Measurements from ENCODE around the gene HTN3.
"Not testable (repeated sequence)": the region's sequence is repeated elsewhere in the genome, so short reads cannot be mapped to it uniquely, and the experiment has no call there.

HTN3 gene

DNA sequence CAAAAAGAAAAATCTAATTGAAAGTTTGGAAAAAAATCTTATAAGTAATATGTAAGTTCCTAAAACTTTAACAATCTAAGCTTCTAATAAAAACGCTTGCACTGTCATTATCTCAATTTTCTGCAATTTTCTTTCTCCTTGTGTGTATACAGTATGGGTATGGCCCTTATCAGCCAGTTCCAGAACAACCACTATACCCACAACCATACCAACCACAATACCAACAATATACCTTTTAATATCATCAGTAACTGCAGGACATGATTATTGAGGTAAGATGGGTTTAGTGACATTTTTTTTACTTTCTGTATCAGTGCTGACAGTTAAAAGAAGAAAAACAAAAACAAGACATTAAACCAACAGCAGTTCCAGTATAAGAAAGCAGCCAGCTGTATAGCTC, 27.5 kb upstream of the HTN3 start:
- H3K4me3 ChIP-seq (ENCODE audit: low read depth, low read length): no peak overlapping the region
- no peak for TF ChIP-seq CTCF (conservative IDR thresholded peaks at IDR 0.05; ENCODE audit: low read depth, low read length)
- no peak for DNase-seq (ENCODE audit: low read depth)

DNA sequence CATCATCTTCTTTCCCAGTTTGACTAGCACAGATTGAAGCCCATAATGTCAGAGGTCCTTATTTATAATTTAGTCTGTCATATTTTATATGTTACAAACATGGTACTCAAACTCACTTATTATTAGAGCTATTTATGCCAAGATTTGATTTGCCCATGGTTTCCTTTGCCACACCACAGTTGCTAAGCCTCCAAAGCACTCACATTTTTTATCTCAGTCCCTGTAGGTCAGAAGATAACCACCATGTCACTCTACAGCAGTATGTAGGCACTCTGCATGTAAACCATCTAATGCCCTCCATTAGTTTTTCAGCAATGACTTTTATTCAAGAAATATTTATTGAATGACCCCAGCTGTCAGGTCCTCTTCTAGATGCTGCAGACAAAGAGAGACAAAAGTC, 25.8 kb upstream of the HTN3 start:
- no peak for TF ChIP-seq CTCF (conservative IDR thresholded peaks at IDR 0.05; ENCODE audit: low read depth, low read length)
- H3K4me3 ChIP-seq (ENCODE audit: low read depth, low read length): no peak overlapping the region
- DNase-seq (ENCODE audit: low read depth): no peak

DNA sequence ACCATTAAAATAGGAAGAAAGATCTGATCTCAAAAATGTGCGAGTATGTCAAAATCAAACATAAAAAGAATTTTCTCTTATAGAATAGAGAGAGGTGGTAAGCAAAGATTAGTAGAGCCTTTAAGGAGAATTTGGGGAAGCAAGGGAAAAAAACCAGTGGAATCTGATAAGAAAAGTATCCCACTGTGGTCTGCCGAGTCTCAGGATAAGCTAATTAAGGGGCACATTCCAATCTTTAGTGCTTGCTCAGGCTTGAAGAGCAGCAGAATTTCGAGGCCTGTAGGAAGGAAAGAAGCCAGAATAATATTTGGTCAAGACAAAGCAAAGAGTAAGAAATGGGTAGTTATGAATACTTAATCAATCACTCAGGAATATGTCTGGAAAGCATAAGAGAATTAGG, 19.5 kb upstream of the HTN3 start:
- H3K4me3 ChIP-seq (ENCODE audit: low read depth, low read length): no peak overlapping the region
- DNase-seq (ENCODE audit: low read depth): no peak

DNA sequence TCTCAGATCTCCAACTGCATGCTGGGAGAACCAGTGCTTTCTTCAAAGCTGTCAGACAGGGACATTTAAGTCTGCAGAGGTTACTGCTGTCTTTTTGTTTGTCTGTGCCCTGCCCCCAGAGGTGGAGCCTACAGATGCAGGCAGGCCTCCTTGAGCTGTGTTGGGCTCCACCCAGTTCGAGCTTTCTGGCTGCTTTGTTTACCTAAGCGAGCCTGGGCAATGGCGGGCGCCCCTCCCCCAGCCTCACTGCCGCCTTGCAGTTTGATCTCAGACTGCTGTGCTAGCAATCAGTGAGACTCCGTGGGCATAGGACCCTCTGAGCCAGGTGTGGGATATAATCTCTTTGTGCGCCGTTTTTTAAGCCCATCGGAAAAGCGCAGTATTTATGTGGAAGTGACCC, 9.3 kb upstream of the HTN3 start:
- H3K4me3 ChIP-seq (ENCODE audit: low read depth, low read length); DNase-seq (ENCODE audit: low read depth): not testable (repeated sequence)

More for the DNA sequence above, 19.5 kb upstream of the HTN3 start:
- TF ChIP-seq CTCF (conservative IDR thresholded peaks at IDR 0.05; ENCODE audit: low read depth, low read length): no peak

GRCh38 chr4:70023218-70023617, 5.0 kb upstream of the HTN3 start:
- no peak overlapping the region for H3K4me3 ChIP-seq (ENCODE audit: low read depth, low read length)
- TF ChIP-seq CTCF (conservative IDR thresholded peaks at IDR 0.05; ENCODE audit: low read depth, low read length): no peak
- DNase-seq (ENCODE audit: low read depth): no peak

DNA sequence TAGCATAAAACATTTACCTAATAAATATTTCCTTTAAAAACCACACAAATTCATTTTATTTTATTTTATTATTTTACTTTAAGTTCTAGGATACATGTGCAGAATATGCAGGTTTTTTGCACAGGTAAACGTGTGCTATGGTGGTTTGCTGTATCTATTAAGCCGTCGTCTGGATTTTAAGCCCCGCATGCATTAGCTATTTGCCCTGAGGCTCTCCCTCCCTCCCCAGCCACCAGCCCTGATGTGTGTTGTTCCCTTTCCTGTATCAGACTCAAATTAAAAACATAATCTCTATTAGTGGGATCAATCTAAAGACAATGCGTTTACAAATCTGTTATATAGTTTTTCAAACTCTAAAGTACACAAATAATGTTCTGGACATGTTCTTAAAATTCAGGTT, 1.2 kb upstream of the HTN3 start:
- no peak overlapping the region for H3K4me3 ChIP-seq (ENCODE audit: low read depth, low read length)
- TF ChIP-seq CTCF (conservative IDR thresholded peaks at IDR 0.05; ENCODE audit: low read depth, low read length): no peak
- no peak for DNase-seq (ENCODE audit: low read depth)

- not testable (repeated sequence) for H3K4me3 ChIP-seq (ENCODE audit: low read depth, low read length); DNase-seq (ENCODE audit: low read depth)
Observed at GRCh38 chr4:70037559-70037958, 9.3 kb downstream of the HTN3 start.

DNA sequence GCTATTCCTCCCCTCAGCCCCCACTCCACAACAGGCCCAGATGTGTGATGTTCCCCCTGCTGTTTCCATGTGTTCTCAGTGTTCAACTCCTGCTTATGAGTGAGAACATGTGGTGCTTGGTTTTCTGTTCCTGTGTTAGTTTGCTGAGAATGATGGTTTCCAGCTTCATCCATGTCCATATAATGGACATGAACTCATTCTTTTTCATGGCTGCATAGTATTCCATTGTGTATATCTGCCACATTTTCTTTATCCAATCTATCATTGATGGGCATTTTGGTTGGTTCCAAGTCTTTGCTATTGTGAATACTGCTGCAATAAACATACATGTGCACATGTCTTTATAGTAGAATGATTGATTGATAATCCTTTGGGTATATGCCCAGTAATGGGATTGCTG, 11.7 kb downstream of the HTN3 start:
- not testable (repeated sequence) for DNase-seq (ENCODE audit: low read depth)

GRCh38 chr4:70041652-70042286, 13.5 kb downstream of the HTN3 start:
- no peak for DNase-seq (ENCODE audit: low read depth)
- no peak overlapping the region for H3K4me3 ChIP-seq (ENCODE audit: low read depth, low read length)
- TF ChIP-seq CTCF (conservative IDR thresholded peaks at IDR 0.05; ENCODE audit: low read depth, low read length): no peak

More for the DNA sequence above, 11.7 kb downstream of the HTN3 start:
- H3K4me3 ChIP-seq (ENCODE audit: low read depth, low read length): not testable (repeated sequence)

DNA sequence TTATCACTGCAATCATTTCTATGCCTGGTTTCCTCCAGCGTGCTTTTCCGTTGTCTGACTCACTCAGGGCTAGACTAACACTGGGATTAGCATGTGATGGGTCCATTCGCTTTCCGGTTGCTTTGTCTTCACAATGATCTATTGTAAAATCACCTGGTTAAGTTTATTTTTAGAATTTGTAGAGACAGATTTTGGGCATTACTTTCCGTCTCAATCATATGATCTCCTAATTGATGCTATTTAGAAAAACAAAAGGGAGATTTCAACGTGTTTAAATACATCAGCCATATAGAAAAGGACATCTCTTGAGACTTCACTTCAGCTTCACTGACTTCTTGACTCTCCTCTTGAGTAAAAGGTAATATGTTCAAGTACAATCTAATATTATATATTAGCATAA, 21.9 kb downstream of the HTN3 start, which contains the start of gene HTN1:
HTN1 (plus strand) TSS at position 301 of the 400 bp plus-strand sequence. CDS start 2,639 bp downstream, outside the sequence.
- H3K4me3 ChIP-seq (ENCODE audit: low read depth, low read length); DNase-seq (ENCODE audit: low read depth): not testable (repeated sequence)

DNA sequence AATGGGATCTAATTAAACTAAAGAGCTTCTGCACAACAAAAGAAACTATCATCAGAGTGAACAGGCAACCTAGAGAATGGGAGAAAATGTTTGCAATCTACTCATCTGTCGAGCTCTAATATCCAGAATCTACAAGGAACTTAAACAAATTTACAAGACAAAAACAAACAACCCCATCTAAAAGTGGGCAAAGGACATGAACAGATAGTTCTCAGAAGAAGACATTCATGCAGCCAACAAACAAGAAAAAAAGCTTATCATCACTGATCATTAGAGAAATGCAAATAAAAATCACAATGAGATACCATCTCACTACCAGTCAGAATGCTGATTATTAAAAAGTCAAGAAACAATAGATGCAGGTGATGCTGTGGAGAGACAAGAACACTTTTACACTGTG, 28.3 kb downstream of the HTN3 start:
- not testable (repeated sequence) for H3K4me3 ChIP-seq (ENCODE audit: low read depth, low read length)

More for the DNA sequence above, 28.3 kb downstream of the HTN3 start:
- DNase-seq (ENCODE audit: low read depth): not testable (repeated sequence)
